K562 (cell line): ENCODE measurements around the gene LAP3. TPM values are rescaled to one million over a fixed set of nuclear protein-coding genes. Genes with fewer than 3 reads are reported as not detected.

ENCODE experiments used
- AFF1 ChIP-seq, 2 experiments: fragments of 450-650 bp; IDR thresholded peaks; 2 replicates each; pipeline ENCODE4 v1.6.1; 2018; ENCODE audit warnings: mild to moderate bottlenecking in 2 of 2, low read depth in 1 of 2; ENCODE audit not compliant: partially characterized antibody in 2 of 2
- ESRRA ChIP-seq: fragments of 450-650 bp; IDR thresholded peaks from 2 replicates; pipeline ENCODE4 v1.6.1; 2014; ENCODE audit warnings: low read depth, mild to moderate bottlenecking, moderate library complexity, borderline replicate concordance
- GMEB1 ChIP-seq: fragments of 250-450 bp; sonication (Bioruptor Pico); IDR thresholded peaks from 2 replicates; pipeline ENCODE4 v1.4.0; 2020; ENCODE audit warnings: mild to moderate bottlenecking
- POLR2AphosphoS5 ChIP-seq: IDR thresholded peaks from 2 replicates; pipeline ENCODE4 v1.6.1; 2011; ENCODE audit warnings: mild to moderate bottlenecking, low read depth, low read length, moderate library complexity; ENCODE audit not compliant: control insufficient read depth, insufficient read depth
- RB1 ChIP-seq: fragments of 450-650 bp; IDR thresholded peaks from 2 replicates; pipeline ENCODE4 v1.6.1; 2017; ENCODE audit warnings: low read depth, mild to moderate bottlenecking
- SETDB1 ChIP-seq: IDR thresholded peaks from one replicate; pipeline ENCODE4 v1.6.1; 2012; ENCODE audit warnings: low read length, control low read depth, inconsistent platforms
- XRCC3 ChIP-seq: fragments of 450-650 bp; IDR thresholded peaks from 2 replicates; pipeline ENCODE4 v1.6.1; 2017; ENCODE audit warnings: mild to moderate bottlenecking, moderate library complexity
- ZBTB12 ChIP-seq: fragments of 250-450 bp; sonication (Bioruptor Pico); IDR thresholded peaks from 2 replicates; pipeline ENCODE4 v1.4.0; 2020
- ZBTB43 ChIP-seq: sonication (generic); formaldehyde crosslinking; IDR thresholded peaks from 2 replicates; pipeline ENCODE4 v1.8.0; 2023; ENCODE audit warnings: mild to moderate bottlenecking, missing genetic modification reagents
- ZFX ChIP-seq: sonication (generic); formaldehyde crosslinking; IDR thresholded peaks from 2 replicates; pipeline ENCODE4 v1.8.0; 2022; ENCODE audit warnings: mild to moderate bottlenecking, missing genetic modification reagents, moderate library complexity
- polyA plus RNA-seq, 8 experiments: library from polyadenylated mRNA; depleted of rRNA in 4 of 8; stranded (reverse) in 5 of 8; unstranded in 3 of 8; fragments of >200 nt; fragmentation: Nextera tagmentation in 2 of 8; fragmentation: Illumina TruSeq in 1 of 8; extraction: Ambion mirVana in 2 of 8; extraction: Trizol in 1 of 8; gene quantifications; 2 replicates each; pipeline versions ENCODE4 v1.2.1 to v1.2.3, GENCODE V29; 2011 to 2014; ENCODE audit warnings: inconsistent platforms in 1 of 8, missing spikeins in 1 of 8
- total RNA-seq, 7 experiments: library from RNA; depleted of rRNA in 6 of 7; stranded (reverse); fragments of >200 nt in 6 of 7; fragmentation: Illumina TruSeq in 2 of 7; extraction: Trizol in 2 of 7; gene quantifications; 2 replicates each; pipeline versions ENCODE4 v1.2.1 to v1.2.3, GENCODE V29; 2011 to 2021; ENCODE audit warnings: low replicate concordance in 1 of 7
- TF ChIP-seq, protein P1 (sequence below): sonication (generic); formaldehyde crosslinking; IDR thresholded peaks from 2 replicates; pipeline ENCODE4 v1.9.0; 2022; ENCODE audit warnings: mild to moderate bottlenecking, missing genetic modification reagents
- TF ChIP-seq, protein P2 (sequence below): conservative IDR thresholded peaks from 2 replicates; pipeline ENCODE4 v1.6.1; 2011; ENCODE audit warnings: low read depth, mild to moderate bottlenecking, low read length; ENCODE audit not compliant: control insufficient read depth
- TF ChIP-seq, protein P3 (sequence below): sonication (generic); formaldehyde crosslinking; IDR thresholded peaks from 2 replicates; pipeline ENCODE4 v1.8.1; 2023; ENCODE audit warnings: mild to moderate bottlenecking, missing genetic modification reagents, moderate library complexity

LAP3 gene
- total and polyA plus RNA-seq, 9 of the 15 experiments (the other 6 are each of a cell fraction or from before 2014, with no cell fraction given) = 82.3 to 170 (median 107) TPM

DNA sequence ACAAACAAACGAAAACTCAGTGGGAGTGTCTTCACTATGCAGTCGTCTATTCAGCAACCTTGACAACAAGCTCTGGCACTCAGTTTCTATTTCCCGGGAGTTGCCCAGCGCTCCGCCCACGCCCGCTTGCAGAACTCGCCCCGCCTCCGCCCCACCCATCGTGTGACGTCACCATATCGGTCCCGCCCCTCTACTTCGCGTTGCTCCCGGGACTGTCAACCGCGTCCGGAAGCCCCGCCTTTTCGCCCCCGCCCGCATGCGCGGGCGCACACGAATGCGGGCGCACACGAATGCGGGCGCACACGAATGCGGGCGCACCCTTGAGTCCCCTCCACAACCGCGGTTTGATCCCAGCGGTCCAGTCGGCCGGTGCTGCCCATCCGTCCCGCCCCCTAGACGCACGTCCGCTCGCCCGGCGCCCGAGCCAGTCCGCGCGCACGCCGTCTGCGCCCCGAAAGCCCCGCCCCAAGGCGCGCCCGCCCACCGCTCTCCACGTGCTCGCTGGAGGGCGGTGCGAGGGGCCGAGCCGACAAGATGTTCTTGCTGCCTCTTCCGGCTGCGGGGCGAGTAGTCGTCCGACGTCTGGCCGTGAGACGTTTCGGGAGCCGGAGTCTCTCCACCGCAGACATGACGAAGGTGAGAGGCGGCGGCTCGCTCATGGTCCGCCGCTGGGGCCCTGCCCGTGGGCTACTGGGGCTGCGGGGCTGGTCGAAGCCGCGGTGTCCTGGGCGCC lies at the start of gene LAP3 (continued):
- TF ChIP-seq, protein P1, sequence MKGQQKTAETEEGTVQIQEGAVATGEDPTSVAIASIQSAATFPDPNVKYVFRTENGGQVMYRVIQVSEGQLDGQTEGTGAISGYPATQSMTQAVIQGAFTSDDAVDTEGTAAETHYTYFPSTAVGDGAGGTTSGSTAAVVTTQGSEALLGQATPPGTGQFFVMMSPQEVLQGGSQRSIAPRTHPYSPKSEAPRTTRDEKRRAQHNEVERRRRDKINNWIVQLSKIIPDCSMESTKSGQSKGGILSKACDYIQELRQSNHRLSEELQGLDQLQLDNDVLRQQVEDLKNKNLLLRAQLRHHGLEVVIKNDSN (CRISPR knock-in tag) = peak; percentile 90
- TF ChIP-seq XRCC3 (no peak), ZBTB12 (peak; percentile 69), AFF1 (IDR thresholded peaks at IDR 0.05; ENCODE audit: low read depth in 1 of 2, partially characterized antibody in 2 of 2) (no peak), ZBTB43 (CRISPR knock-in tag) (0 out of 2 replicates have a peak, but pooled peaks have one; percentile 62), POLR2AphosphoS5 (peak; percentile 68; the same call in 1 of the 2 replicates), ESRRA (peak; percentile 24; the same call in 1 of the 2 replicates), ZFX (peak; percentile 67), GMEB1 (CRISPR knock-in tag) (peak; percentile 94), RB1 (peak; percentile 74), SETDB1 (no peak)
- TF ChIP-seq, protein P2, sequence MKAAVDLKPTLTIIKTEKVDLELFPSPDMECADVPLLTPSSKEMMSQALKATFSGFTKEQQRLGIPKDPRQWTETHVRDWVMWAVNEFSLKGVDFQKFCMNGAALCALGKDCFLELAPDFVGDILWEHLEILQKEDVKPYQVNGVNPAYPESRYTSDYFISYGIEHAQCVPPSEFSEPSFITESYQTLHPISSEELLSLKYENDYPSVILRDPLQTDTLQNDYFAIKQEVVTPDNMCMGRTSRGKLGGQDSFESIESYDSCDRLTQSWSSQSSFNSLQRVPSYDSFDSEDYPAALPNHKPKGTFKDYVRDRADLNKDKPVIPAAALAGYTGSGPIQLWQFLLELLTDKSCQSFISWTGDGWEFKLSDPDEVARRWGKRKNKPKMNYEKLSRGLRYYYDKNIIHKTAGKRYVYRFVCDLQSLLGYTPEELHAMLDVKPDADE = peak; percentile 72
- TF ChIP-seq, protein P3, sequence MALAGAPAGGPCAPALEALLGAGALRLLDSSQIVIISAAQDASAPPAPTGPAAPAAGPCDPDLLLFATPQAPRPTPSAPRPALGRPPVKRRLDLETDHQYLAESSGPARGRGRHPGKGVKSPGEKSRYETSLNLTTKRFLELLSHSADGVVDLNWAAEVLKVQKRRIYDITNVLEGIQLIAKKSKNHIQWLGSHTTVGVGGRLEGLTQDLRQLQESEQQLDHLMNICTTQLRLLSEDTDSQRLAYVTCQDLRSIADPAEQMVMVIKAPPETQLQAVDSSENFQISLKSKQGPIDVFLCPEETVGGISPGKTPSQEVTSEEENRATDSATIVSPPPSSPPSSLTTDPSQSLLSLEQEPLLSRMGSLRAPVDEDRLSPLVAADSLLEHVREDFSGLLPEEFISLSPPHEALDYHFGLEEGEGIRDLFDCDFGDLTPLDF (CRISPR knock-in tag) = peak; percentile 56; the same call in 1 of the 2 replicates
